ENCODE measurements around the gene MSANTD2.

The MSANTD2 gene

DNA sequence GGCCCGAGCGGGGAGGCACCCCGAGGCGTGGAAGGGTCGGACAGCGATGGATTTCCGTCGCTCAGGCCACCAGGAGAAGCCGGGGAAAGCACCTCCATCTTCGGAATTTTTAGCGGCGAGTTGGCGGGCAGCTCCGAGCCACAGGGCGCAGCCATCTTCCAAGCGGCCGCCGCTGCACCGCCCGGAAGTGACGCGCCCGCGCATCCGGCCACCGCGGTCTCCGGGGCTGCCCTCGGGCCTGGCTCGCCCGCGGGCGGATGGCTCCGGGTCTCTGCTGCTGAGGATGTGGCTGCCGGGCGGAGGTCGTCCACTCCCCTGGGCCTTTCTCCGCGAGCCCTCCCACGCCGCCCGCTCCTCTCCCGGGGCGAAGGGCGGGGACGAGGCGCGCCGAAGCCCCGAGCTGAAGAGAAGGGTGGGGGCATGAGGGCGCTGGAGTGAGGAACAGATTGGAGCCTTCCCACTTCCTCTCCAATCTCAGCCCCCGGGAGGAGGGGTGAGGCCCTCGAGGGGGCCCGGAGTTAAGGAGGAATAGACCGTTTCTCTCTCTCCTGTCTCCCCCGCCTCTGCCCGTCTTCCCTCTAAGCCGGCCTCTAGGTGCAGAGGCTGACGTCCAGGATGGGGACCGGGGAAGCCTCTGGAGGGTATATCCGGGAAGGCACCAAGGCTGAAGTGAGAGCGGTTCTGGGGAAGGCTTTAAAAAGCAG, at the start of gene MSANTD2:
TSS of gene MSANTD2 (minus strand) at position 181 of the 704 bp plus-strand sequence. CDS start at position 155, 26 bp downstream.
- DNase-seq (ENCODE audit: low spot score): peak; percentile 72

DNA sequence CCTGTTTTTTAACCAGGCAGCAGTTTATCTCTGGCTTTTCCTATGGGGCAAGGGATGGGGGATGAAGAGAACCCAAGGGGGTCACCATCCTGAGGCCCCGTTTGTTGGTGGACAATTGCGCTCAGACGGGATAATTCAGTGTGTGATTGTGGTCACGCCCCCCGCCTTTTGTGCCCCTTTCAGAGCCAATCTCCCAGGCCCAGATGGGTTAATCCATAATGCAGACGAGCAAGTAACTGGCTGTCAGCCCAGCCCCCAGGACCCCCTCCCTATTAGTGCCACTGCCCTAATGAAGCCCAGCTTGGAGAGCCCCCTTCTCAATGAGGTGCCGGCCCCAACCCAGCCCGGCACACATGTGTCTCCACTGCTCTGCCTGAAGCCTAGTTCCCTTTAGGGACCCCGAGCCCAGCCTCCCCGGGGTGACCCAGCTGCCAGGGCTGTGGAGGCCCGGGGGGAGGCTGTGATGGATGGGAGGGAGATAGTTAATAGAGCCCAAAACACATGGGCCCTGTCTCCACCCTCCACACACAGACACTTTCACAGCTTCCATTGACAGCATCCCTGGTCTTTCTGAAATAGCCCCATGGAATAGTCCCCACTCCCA, 46.0 kb upstream of the MSANTD2 start:
- no peak for DNase-seq (ENCODE audit: low spot score)

DNA sequence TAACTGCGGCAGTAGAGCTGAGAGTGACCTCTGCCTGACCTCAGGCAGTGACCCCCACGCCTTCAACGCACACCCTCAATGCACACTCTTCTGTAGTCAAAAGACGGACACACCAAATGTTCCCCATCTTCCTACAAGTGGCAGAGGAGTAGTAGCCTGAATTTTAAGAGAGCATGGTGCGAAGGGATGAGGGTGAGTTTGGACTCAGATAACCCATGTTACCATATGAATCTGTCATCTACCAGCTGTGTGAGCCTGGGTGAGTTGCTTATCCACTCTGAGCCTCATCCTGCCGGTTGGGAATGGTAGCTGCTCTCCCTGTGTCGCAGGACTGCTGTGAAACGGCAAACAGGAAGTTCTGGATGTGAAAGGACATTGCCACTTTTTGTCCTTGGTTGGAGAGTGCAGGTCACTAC, 44.5 kb upstream of the MSANTD2 start:
- DNase-seq (ENCODE audit: low spot score): no peak

DNA sequence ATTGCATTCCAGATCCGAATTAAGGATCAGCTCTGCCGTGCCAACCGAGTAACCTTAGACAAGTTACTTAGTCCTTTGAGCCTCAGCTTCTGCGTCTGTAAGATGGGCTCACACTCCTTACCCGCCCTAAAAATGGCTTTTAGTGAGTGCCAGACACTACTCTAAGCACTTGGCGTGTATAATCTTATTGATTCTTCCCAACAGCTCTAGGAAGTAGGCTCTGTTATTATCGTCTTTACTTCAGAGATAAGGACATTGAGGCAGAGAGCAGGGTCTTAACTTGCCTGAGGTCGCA, 43.4 kb upstream of the MSANTD2 start:
- no peak for DNase-seq (ENCODE audit: low spot score)

DNA sequence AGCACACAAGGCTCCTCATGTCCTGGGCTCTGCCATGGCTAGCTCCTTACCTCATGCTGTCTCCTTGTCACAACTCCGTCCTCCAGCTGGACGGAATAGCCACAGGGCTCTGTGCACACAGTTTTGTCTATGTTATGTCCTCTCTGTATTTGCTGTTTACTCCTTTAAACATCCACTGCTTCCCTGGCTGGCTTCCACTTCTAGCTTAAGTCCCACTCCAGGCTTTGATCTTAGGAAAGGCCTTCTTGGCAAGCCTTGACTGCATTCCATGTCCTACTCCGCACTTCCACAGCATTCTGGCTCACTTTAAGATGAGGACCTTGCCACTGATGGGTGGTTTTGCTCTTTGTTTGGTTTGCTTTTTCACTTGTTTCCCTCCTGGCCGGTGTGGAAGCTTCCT, 42.1 kb upstream of the MSANTD2 start:
- no peak for DNase-seq (ENCODE audit: low spot score)

DNA sequence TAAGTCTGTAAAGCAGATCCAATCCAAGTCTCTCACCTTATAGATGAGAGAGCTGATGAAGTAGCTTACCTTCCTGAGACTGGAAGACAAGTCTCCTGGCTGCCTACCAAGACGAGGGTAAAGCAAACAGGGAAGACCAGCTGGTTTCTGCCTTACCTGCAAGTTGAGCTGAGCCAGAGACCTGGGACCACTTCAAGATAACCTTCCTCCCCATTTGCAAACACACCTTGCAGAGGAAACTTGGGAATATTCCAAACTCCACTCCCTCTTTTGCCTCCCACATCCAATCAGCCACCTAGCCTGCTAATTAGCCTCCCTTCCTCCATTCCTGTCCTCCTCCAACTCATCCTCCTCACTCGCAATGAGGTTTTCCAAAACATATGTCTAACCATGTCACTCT, 41.6 kb upstream of the MSANTD2 start:
- DNase-seq (ENCODE audit: low spot score): no peak

DNA sequence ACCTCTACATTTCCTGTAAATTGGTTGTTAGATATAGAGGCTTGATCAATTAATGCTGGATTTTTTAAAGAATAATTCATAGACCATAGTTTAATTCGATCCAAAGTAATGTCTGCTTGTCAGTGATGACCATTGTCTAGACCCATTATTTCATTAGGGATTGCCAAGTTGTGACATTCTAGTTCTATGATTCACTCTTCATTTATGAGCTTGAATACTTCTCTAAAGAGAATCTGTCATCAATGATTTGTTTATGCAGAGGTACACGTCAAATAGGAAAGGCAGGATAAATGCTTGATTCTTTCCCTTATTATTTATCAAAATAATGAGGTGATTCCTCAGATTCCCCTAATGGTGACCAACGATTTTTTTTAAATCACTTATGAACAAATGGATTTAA, 41.0 kb upstream of the MSANTD2 start:
- DNase-seq (ENCODE audit: low spot score): no peak

DNA sequence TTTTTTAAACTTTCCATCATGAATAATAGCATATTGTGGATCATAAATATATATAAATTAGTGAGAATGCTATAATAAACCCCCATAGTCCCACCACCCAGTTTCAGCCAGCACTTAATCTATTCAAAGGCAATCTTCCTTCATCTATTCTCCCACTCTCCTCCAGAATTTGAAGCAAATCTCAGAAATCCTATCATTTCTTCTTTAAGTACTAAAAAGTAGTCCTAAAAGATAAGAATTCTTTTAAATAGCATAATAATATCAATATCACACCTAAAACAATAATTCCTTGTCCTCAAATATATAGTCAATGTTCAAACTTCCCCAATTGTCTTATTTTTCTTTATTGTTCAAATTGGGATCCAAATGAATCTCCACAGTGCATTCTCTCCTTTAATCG, 40.5 kb upstream of the MSANTD2 start:
- DNase-seq (ENCODE audit: low spot score): no peak

DNA sequence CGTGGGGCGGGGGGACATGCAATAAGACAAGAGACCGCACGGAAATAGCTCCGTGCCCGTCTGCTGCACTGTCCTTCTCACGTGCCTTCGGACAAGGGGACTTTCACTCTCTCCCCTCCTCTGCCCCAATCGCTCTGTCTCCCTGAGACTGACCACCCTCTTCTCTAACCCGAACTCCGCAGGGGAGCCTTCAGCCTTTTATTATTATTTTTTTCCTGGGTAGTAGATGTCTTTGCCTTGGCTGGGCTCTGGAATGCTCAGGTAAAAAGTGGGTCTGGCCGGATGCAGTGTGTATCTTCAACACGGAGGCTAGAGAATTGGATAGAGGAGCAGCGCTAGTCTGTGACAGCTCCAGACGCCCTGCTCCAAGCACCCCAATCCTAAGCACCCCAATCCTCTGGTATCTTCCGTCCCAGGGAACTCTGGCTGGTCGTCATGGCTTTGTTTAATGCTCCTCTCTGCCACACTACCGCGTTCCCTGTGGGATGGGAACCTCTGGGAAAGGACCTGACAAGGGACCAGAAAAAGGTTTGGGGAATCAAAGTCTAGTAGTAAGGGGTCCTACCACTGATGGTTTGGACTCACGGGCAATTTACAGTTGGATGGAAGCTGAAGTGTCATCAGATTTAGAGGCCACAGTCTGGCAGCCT, 39.9 kb upstream of the MSANTD2 start:
- DNase-seq (ENCODE audit: low spot score): no peak

DNA sequence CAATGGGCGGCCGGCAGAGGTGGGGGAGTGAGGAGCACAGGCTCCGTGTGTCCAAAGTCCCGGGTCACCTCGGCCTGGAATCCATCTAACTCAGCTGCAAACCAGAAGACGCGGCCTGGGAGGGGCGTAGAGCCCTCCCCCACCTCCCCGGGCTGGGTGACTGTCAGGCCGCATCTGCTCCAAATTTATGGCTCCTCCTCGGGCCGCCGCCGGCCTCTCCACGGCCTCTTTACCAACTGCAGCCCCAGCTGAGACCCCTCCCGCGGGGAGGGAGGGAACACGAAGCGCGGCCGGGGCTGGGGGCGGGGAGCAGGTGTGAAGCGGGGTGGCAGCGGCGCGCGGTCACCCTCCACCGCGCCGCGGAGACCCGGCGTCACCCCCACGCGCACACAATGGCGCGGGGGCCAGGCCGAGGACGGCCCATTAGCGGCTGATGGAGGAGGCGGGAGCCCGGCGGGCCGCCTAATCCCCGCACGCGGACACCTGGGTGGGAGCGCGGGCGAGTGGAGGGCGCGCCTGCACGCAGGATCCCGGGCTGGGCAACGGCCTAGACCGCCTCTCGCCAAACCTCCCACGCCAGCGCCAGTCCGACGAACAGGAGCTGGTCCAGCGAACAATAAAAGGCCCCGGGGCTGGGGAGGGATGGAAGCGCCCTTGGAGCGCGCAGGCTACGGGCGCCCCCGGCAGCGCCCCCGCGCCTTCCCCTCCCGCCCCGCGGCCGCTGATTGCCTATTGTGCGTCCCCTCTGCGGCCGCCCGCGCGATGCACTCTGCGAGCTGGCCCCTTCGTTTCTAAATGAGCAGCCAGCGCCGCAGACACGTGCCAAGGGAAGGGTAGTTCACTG, 39.1 kb upstream of the MSANTD2 start:
- no peak for DNase-seq (ENCODE audit: low spot score)

DNA sequence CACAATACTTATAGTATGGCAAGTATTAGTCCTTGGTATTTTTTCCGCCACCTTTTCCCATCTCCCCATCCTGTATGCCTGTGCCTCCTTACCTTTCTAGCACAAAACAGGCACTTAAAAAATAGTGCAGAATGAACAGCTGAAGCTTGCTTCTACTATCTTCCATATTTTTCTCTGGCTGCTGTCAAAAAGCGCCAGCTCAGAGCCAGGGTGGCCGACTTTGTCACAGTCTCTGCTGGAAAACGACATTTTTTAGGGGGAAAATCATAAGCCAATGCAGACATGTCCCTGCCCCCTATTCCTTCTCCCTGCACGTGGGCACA, 38.6 kb upstream of the MSANTD2 start:
- no peak for DNase-seq (ENCODE audit: low spot score)

DNA sequence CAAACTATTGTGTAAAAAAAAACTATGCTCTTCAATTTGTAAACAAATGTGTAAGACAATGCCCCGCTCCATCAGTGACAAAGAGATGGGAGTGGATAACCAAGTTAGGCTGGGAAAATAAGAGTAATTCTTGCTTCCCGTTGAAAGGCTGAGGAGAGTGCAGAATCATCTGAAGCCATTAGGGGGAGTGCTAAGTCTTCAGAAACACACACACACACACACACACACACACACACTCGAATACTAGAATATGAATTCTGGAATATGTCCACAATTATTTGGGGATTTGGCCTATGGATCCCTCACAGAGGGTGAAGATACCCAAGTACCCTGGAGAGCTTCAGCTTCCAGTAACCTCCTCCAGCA, 37.3 kb upstream of the MSANTD2 start:
- DNase-seq (ENCODE audit: low spot score): no peak

DNA sequence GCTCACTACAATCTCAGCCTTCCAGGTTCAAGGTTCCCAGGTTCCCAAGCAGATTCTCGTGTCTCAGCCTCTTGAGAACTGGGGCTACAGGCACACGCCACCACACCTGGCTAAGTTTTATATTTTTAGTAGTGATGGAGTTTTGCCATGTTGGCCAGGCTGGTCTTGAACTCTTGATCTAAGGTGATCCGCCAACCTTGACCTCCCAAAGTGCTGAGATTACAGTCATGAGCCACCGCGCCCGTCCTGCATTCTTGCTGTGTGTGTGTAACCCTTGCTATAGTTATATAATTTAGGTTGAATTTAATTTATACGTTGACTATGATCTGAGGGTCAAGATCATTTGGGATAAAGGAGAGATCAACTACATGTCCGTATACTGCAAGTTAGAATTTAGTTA, 35.7 kb upstream of the MSANTD2 start:
- DNase-seq (ENCODE audit: low spot score): no peak

DNA sequence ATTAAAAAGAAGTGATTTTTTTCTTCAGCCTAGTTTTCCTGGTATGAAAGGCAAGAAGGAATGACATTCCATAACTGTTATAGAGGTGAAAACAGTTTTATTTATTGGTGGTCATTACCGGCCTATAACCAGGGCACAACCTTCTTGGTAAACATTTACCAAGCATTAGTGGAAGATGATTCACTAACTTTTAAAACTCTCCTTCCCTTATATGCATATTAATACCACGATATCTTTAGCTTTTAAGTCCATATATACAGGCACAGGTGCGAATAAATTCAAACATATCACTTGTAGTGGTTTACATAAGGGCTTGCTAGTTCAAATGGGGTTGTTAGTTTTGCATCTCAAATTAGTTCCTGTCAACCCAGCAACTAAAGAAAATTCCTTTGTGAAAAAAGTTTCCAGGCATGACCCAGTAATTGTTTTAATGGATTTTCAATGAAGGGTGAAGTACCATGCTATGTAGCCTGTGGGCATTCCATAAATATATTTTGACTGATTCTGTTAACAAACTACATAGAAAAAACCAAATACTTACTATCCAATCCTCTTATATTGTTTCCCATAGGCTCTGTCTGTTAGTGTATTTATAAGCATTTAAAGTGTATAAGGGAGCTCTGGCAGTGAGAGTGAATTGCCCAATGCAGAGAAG, 34.4 kb upstream of the MSANTD2 start:
- no peak for DNase-seq (ENCODE audit: low spot score)

DNA sequence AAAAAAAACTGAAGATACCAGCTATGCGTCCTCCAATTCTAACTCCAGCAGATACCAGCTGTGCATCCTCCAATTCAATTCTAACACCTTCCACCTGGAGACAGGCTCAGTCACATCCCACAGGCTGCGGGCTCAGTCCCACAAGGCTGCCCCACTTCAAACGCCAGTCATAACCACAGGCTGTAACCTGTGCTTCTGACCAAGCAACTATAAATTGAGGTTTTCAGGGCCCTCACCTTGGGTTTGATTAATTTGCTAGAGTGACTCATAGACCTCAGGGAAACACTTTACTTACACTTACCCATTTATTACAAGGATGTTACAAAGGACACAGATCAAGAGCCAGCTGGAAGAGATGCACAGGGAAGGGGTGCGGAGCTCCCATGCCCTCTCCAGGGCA, 32.4 kb upstream of the MSANTD2 start:
- no peak for DNase-seq (ENCODE audit: low spot score)

DNA sequence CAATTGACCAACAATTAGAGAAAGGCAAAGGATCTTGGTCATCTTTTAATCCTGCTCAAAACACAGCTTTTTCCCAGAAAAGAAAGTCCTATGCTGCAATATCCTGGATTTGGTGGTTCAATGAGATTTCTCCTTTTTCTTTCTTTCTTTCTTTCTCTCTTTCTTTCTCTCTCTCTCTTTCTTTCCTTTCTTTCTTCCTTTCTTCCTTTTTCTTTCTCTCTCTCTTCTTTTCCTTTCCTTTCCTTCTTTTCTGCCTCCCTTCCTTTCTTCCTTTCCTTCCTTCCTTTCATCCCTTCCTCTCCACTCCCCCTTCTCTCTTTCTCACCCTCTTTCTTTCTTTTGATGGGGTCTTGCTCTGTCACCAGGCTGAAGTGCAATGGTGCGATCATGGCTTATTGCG, 31.7 kb upstream of the MSANTD2 start:
- no peak for DNase-seq (ENCODE audit: low spot score)

DNA sequence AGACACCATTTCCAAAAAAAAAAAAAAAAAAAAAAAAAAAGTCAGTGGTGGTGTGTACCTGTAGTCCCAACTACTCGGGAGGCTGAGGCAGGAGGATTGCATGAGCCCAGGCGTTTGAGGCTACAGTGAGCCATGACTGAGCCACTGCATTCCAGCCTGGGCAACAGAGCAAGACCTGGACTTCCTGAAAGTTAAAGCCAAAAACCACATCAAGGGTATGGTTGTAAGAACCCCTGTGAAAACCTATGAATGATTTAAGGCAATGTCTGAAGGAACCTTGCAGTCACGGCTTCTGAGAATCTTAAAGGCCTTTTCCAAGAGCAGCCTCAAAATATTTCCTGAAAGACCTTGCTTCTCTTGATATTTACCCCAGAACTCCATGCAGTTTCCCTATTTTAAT, 30.5 kb upstream of the MSANTD2 start:
- DNase-seq (ENCODE audit: low spot score): no peak

DNA sequence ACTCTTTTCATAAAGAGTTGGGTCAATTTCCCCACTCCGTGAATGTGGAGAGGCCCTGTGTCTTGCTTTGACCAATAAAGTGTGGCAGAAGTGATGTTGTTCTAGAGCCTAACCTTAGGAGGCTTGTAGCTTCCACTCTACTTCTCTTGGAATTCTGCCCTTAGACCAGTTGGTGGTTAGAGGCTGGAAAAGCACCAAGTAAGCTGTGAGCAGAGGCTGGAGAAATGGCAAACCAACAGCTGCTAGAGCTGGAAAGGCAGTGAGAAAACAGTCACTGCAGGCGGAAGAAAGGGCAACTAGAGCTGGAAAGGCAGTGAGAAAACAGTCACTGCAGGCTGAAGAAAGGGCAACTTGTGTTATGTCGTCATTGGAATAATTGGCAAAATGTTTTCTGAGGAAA, 29.8 kb upstream of the MSANTD2 start:
- DNase-seq (ENCODE audit: low spot score): no peak

DNA sequence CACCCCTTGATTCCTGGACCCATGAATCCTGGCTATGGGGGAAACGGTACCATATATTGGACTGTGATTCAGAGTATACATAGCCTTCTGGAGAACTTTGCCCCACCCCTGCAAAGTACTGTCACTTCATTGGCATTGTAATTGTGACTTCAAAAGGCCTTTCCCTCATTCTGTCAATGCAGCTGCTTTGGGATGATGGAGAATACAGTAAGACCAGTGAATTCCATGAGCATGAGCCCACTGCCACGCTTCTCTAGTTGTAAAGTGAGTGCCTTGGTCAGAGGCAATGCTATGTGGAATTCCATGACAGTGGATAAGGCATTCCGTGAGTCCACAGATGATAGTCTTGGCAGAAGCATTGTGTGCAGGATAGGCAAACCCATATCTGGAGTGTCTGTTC, 25.7 kb upstream of the MSANTD2 start:
- DNase-seq (ENCODE audit: low spot score): no peak

DNA sequence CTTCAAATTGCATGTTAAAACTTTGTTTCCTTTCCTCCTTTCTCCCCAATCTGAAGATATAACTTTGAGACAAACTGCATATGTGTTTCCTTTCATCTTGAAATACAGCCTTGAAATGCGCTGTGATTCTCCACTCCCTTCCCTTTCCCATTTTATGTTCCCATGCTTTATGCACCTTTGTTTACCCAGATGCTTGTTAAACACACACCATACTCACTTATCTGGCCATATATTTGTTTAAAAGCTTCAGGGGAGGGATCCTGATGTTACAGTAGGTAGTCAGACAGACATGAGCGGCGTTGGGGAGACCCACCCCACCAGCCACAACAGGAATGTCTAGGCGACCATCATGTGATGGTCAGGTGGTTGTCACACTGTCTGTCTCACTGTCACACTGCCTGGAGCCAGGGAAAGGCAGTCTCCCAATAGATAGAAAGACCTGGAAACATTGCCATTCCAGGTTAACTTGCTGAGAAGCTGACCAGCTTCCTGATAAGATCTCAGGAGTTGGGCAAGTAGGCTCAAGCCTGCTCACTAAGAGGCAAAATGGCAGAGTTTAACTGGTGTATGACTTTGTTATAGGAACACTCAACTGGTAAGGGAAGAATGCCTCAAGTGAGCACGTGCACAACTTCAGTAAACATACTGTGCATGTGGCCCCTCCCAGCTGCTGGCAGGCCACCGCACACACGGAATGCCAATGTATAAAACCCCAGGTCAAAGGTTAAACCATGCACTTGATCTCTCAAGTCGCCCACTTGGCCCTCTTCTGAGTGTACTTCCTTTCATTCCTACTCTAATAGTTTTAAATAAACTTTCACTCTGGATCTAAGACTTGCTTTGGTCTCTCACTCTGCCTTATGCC, 23.5 kb upstream of the MSANTD2 start:
- no peak for DNase-seq (ENCODE audit: low spot score)

DNA sequence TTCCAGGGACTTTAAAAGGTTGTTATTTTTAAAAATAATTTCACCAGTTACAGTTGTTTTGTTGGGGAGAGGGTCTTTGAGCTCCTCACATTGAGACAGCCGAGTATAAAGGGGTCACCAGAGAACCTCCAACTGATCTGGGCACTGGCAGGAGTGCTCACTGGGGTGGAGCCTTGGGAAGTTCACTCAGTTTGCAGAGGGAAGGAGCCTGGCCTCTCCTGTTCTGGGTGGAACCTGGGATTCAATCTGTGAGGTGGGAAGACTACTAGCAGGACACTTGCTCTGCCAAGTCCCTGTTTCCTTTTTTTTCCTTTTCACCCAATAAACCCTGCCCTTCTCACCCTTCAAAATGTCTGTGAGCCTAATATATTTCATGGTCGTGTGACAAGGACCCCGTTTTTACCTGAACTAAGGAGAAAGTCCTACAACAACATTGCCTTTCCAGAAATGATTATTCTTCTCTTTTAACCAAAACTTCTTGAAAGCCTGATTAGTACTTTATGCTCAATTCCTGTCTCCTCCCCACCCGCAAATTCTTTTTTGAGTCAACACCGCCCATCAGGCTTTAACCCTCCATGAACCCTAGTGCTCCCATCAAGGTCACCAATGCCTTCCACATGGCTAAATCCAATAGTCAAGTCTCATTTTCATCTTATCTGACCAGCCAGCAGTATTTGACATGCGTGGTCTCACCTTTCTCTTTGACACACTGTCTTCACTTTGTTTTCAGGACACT, 22.0 kb upstream of the MSANTD2 start:
- no peak for DNase-seq (ENCODE audit: low spot score)
